Peyer's patch (tissue), 4 donors: ENCODE measurements around the gene FKBP2.

Experiments used
- CTCF ChIP-seq, 6 experiments: fragments of 450-650 bp in 4 of 6; fragments of 200-600 bp in 2 of 6; sonication (generic) in 1 of 6; IDR thresholded peaks; one replicate each; pipeline ENCODE4 v1.5.1; 2017 to 2019; ENCODE audit warnings: antibody characterized with exemption in 6 of 6, mild to moderate bottlenecking in 3 of 6, moderate library complexity in 1 of 6
- POLR2A ChIP-seq, 2 donors: fragments of 450-650 bp; IDR thresholded peaks; one replicate each; pipeline ENCODE4 v1.5.1; 2017; ENCODE audit warnings: antibody characterized with exemption in 2 of 2, mild to moderate bottlenecking in 2 of 2, moderate library complexity in 2 of 2

GRCh38 chr11:64286801-64287159 lies 45.9 kb downstream of the FKBP2 start:
- TF ChIP-seq POLR2A (IDR thresholded peaks at IDR 0.05) = no peak
- TF ChIP-seq CTCF (IDR thresholded peaks at IDR 0.05) = no peak
